Measurements from ENCODE around the gene MAF.

GRCh38 chr16:79610771-79611170 is 10.2 kb upstream of the MAF start:
- TF ChIP-seq CTCF (IDR thresholded peaks at IDR 0.05; ENCODE audit: low read depth, low read length): no peak
- no peak for TF ChIP-seq POLR2A (IDR thresholded peaks at IDR 0.05; ENCODE audit: extremely low read depth, insufficient read length)
- no peak for TF ChIP-seq MAX (IDR thresholded peaks at IDR 0.05; ENCODE audit: low read depth, low read length)
